ENCODE measurements around the gene CHID1. TPM values are rescaled to one million over a fixed set of nuclear protein-coding genes. Genes with fewer than 3 reads are reported as not detected.

The CHID1 gene
- total and polyA plus RNA-seq, 2 experiments from 2014 or later = 54.1 to 67.3 TPM

DNA sequence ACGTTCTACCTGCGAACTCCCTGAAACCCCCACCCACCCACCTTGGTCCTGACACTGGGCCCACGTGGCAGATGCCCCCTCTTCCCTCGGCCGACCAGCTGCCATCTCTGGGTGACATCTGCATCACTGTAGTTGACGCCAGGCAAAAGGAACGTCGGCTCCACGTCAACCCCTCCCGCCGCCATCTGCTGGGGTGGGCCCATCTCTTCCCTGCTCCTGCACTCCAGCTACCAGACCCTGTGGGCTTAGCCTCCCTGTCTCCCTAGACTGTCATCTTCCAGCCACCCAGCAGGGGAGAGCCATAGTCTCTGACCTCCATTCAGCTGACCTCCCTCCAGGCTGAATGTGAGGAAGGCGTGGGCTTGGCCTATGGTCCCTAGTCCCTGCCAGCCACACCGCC, 21.4 kb downstream of the CHID1 start:
- H3K27ac Mint-ChIP-seq = no peak overlapping the region
- H3K9me2 ChIP-seq (ENCODE audit: insufficient read depth) = no peaks in the 10 kb centered on the region

More for the DNA sequence above, 21.4 kb downstream of the CHID1 start:
- Mint-ChIP-seq H3K36me3 (ENCODE audit: low read depth) (peaks cover 13% of the 10 kb centered on the region), H3K4me3 (no peak overlapping the region), H3K27me3 (ENCODE audit: insufficient read depth, low read depth, poor library complexity) (peaks cover 17% of the 10 kb centered on the region), H3K4me1 (peaks cover 9% of the 10 kb centered on the region), H3K9me3 (peaks cover 3% of the 10 kb centered on the region; the same call in 2 of the 3 replicates)
- H3K27me3 ChIP-seq (ENCODE audit: insufficient read depth) = no peaks in the 10 kb centered on the region
- H3K4me1 ChIP-seq (ENCODE audit: insufficient read depth) = no peaks in the 10 kb centered on the region; the same call in 1 of the 2 replicates
- DNase-seq (ENCODE audit: low spot score) (no peak), ATAC-seq (no peak)
- TF ChIP-seq POLR2AphosphoS5 (IDR thresholded peaks at IDR 0.05; ENCODE audit: low read depth) (no peak), REST (IDR thresholded peaks at IDR 0.05; ENCODE audit: unreplicated experiment) (no peak), NANOG (IDR thresholded peaks at IDR 0.05; ENCODE audit: borderline replicate concordance) (no peak), EZH2 (IDR thresholded peaks at IDR 0.05; ENCODE audit: low read depth, unreplicated experiment) (no peak), ZNF331 (CRISPR knock-in tag; IDR thresholded peaks at IDR 0.05; ENCODE audit: low read depth) (no peak), EZH2phosphoT487 (IDR thresholded peaks at IDR 0.05; ENCODE audit: unreplicated experiment) (no peak), ETS1 (IDR thresholded peaks at IDR 0.05) (no peak), STAT1 (IDR thresholded peaks at IDR 0.05; ENCODE audit: unreplicated experiment) (no peak), CREB1 (CRISPR knock-in tag; IDR thresholded peaks at IDR 0.05; ENCODE audit: low read depth) (no peak), CTCF (conservative IDR thresholded peaks at IDR 0.05; ENCODE audit: low read depth in 2 of 2) (no peak), ZNF114 (CRISPR knock-in tag; IDR thresholded peaks at IDR 0.05) (no peak), JUNB (IDR thresholded peaks at IDR 0.05; ENCODE audit: unreplicated experiment) (no peak)
- TF ChIP-seq, protein P1, sequence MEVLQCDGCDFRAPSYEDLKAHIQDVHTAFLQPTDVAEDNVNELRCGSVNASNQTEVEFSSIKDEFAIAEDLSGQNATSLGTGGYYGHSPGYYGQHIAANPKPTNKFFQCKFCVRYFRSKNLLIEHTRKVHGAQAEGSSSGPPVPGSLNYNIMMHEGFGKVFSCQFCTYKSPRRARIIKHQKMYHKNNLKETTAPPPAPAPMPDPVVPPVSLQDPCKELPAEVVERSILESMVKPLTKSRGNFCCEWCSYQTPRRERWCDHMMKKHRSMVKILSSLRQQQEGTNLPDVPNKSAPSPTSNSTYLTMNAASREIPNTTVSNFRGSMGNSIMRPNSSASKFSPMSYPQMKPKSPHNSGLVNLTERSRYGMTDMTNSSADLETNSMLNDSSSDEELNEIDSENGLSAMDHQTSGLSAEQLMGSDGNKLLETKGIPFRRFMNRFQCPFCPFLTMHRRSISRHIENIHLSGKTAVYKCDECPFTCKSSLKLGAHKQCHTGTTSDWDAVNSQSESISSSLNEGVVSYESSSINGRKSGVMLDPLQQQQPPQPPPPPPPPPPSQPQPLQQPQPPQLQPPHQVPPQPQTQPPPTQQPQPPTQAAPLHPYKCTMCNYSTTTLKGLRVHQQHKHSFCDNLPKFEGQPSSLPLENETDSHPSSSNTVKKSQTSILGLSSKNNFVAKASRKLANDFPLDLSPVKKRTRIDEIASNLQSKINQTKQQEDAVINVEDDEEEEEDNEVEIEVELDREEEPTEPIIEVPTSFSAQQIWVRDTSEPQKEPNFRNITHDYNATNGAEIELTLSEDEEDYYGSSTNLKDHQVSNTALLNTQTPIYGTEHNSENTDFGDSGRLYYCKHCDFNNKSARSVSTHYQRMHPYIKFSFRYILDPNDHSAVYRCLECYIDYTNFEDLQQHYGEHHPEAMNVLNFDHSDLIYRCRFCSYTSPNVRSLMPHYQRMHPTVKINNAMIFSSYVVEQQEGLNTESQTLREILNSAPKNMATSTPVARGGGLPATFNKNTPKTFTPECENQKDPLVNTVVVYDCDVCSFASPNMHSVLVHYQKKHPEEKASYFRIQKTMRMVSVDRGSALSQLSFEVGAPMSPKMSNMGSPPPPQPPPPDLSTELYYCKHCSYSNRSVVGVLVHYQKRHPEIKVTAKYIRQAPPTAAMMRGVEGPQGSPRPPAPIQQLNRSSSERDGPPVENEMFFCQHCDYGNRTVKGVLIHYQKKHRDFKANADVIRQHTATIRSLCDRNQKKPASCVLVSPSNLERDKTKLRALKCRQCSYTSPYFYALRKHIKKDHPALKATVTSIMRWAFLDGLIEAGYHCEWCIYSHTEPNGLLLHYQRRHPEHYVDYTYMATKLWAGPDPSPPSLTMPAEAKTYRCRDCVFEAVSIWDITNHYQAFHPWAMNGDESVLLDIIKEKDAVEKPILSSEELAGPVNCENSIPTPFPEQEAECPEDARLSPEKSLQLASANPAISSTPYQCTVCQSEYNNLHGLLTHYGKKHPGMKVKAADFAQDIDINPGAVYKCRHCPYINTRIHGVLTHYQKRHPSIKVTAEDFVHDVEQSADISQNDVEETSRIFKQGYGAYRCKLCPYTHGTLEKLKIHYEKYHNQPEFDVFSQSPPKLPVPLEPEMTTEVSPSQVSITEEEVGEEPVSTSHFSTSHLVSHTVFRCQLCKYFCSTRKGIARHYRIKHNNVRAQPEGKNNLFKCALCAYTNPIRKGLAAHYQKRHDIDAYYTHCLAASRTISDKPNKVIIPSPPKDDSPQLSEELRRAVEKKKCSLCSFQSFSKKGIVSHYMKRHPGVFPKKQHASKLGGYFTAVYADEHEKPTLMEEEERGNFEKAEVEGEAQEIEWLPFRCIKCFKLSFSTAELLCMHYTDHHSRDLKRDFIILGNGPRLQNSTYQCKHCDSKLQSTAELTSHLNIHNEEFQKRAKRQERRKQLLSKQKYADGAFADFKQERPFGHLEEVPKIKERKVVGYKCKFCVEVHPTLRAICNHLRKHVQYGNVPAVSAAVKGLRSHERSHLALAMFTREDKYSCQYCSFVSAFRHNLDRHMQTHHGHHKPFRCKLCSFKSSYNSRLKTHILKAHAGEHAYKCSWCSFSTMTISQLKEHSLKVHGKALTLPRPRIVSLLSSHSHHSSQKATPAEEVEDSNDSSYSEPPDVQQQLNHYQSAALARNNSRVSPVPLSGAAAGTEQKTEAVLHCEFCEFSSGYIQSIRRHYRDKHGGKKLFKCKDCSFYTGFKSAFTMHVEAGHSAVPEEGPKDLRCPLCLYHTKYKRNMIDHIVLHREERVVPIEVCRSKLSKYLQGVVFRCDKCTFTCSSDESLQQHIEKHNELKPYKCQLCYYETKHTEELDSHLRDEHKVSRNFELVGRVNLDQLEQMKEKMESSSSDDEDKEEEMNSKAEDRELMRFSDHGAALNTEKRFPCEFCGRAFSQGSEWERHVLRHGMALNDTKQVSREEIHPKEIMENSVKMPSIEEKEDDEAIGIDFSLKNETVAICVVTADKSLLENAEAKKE (CRISPR knock-in tag; IDR thresholded peaks at IDR 0.05) = no peak
- no peaks in the 10 kb centered on the region for H3K36me3 ChIP-seq (ENCODE audit: insufficient read depth)
- H3F3A ChIP-seq (replicated peaks; ENCODE audit: low read depth) = no peaks in the 10 kb centered on the region
- 0 out of 2 replicates have a peak, but pooled peaks cover 3% of the 10 kb centered on the region for H4K20me1 ChIP-seq (replicated peaks; ENCODE audit: insufficient read depth)
- H3K4me3 ChIP-seq = no peak overlapping the region
- no peaks in the 10 kb centered on the region for H3K79me2 ChIP-seq (replicated peaks; ENCODE audit: insufficient read depth)
- no peak overlapping the region for H2AFZ ChIP-seq
- no peak overlapping the region for H3K4me2 ChIP-seq
- no peak overlapping the region for H3K27ac ChIP-seq (ENCODE audit: low read depth)

Measured in GM23338 (cell line).